Neutrophil (primary cell): ENCODE results near the gene TMEM185A.

ENCODE experiments used
- H3K27ac ChIP-seq: fragments of 200-600 bp; sonication (generic); 2 replicates; pipeline ENCODE4 v1.5.1; 2016; ENCODE audit warnings: mild to moderate bottlenecking, moderate library complexity
- H3K27me3 ChIP-seq: fragments of 200-600 bp; sonication (generic); 2 replicates; pipeline ENCODE4 v1.6.0; 2016; ENCODE audit warnings: mild to moderate bottlenecking
- H3K36me3 ChIP-seq: fragments of 200-600 bp; sonication (generic); 2 replicates; pipeline ENCODE4 v1.5.1; 2017
- H3K4me1 ChIP-seq, 2 experiments: fragments of 200-600 bp in 1 of 2; sonication (generic) in 1 of 2; 1 replicate in 1 of 2; 2 replicates in 1 of 2; pipeline versions ENCODE4 v1.5.1 to v1.6.1; 2013 to 2016; ENCODE audit warnings: low read depth in 1 of 2, low read length in 1 of 2, mild to moderate bottlenecking in 1 of 2, moderate library complexity in 1 of 2; ENCODE audit not compliant: control insufficient read depth in 1 of 2, insufficient read depth in 1 of 2
- H3K4me3 ChIP-seq, 2 experiments: fragments of 200-600 bp in 1 of 2; sonication (generic) in 1 of 2; 1 replicate in 1 of 2; 2 replicates in 1 of 2; pipeline ENCODE4 v1.5.1; 2013 to 2016; ENCODE audit warnings: low read depth in 1 of 2, low read length in 1 of 2, mild to moderate bottlenecking in 1 of 2, moderate library complexity in 1 of 2
- H3K9me3 ChIP-seq: fragments of 200-600 bp; sonication (generic); 2 replicates; pipeline ENCODE4 v1.5.1; 2016
- CTCF ChIP-seq: fragments of 200-600 bp; sonication (generic); IDR thresholded peaks from 2 replicates; pipeline ENCODE4 v1.5.1; 2016; ENCODE audit warnings: antibody characterized with exemption

The TMEM185A gene

GRCh38 chrX:149641835-149642234, 10.2 kb upstream of the TMEM185A start:
- H3K9me3 ChIP-seq, result no peaks in the 10 kb centered on the region

GRCh38 chrX:149641432-149641831, 9.8 kb upstream of the TMEM185A start:
- H3K27me3 ChIP-seq, result no peaks in the 10 kb centered on the region
- no peaks in the 10 kb centered on the region for H3K36me3 ChIP-seq
- H3K4me3 ChIP-seq, result no peak overlapping the region
- H3K9me3 ChIP-seq, result no peaks in the 10 kb centered on the region
- no peak overlapping the region for H3K27ac ChIP-seq
- TF ChIP-seq CTCF, result no peak
- no peaks in the 10 kb centered on the region for H3K4me1 ChIP-seq

More at GRCh38 chrX:149641835-149642234, 10.2 kb upstream of the TMEM185A start:
- Histone ChIP-seq H3K27ac (no peak overlapping the region), H3K4me3 (no peak overlapping the region), H3K4me1 (no peaks in the 10 kb centered on the region), H3K36me3 (no peaks in the 10 kb centered on the region), H3K27me3 (no peaks in the 10 kb centered on the region)
- no peak for TF ChIP-seq CTCF

- H3K27me3 ChIP-seq, result no peaks in the 10 kb centered on the region
- H3K9me3 ChIP-seq, result no peaks in the 10 kb centered on the region
- H3K36me3 ChIP-seq, result no peaks in the 10 kb centered on the region
- H3K27ac ChIP-seq, result no peak overlapping the region
- no peaks in the 10 kb centered on the region for H3K4me1 ChIP-seq
- no peak overlapping the region for H3K4me3 ChIP-seq
- no peak for TF ChIP-seq CTCF
These were observed 8.0 kb upstream of the TMEM185A start for GRCh38 chrX:149639568-149639967.

GRCh38 chrX:149638860-149639259, 7.3 kb upstream of the TMEM185A start:
- H3K36me3 ChIP-seq, result no peaks in the 10 kb centered on the region
- no peak overlapping the region for H3K27ac ChIP-seq
- no peaks in the 10 kb centered on the region for H3K27me3 ChIP-seq
- no peaks in the 10 kb centered on the region for H3K9me3 ChIP-seq
- no peaks in the 10 kb centered on the region for H3K4me1 ChIP-seq
- no peak overlapping the region for H3K4me3 ChIP-seq
- TF ChIP-seq CTCF, result no peak

- Histone ChIP-seq H3K27ac (no peak overlapping the region), H3K4me3 (no peak overlapping the region), H3K4me1 (peaks cover 9 to 15% of the 10 kb centered on the region in 2 experiments), H3K36me3 (no peaks in the 10 kb centered on the region), H3K27me3 (peaks cover 9% of the 10 kb centered on the region), H3K9me3 (no peaks in the 10 kb centered on the region)
- TF ChIP-seq CTCF, result no peak
These were observed 1.9 kb upstream of the TMEM185A start for GRCh38 chrX:149633511-149633910.

GRCh38 chrX:149630681-149631233, 835 bp downstream of the TMEM185A start:
- Histone ChIP-seq H3K27ac (peak overlapping the region; percentile 65), H3K9me3 (no peaks in the 10 kb centered on the region), H3K27me3 (peaks cover 9% of the 10 kb centered on the region), H3K4me1 (peaks cover 9 to 15% of the 10 kb centered on the region in 2 experiments), H3K4me3 (peak overlapping the region; percentile 67), H3K36me3 (no peaks in the 10 kb centered on the region)
- no peak for TF ChIP-seq CTCF
